OCI-LY7 (cell line): ENCODE results near the gene LTBP2.

Experiments
- EZH2phosphoT487 ChIP-seq: fragments of 200-600 bp; sonication (generic); IDR thresholded peaks from 2 replicates; pipeline ENCODE4 v1.6.1; 2018; ENCODE audit warnings: low read depth, borderline replicate concordance, mild to moderate bottlenecking, mixed run types, antibody characterized with exemption, low read length, moderate library complexity, mixed read lengths
- TF ChIP-seq, protein P1 (sequence below): fragments of 200-600 bp; sonication (generic); conservative IDR thresholded peaks from 2 replicates; pipeline ENCODE4 v1.5.1; 2014; ENCODE audit warnings: mild to moderate bottlenecking, antibody characterized with exemption, low read length, moderate library complexity, mixed read lengths

DNA sequence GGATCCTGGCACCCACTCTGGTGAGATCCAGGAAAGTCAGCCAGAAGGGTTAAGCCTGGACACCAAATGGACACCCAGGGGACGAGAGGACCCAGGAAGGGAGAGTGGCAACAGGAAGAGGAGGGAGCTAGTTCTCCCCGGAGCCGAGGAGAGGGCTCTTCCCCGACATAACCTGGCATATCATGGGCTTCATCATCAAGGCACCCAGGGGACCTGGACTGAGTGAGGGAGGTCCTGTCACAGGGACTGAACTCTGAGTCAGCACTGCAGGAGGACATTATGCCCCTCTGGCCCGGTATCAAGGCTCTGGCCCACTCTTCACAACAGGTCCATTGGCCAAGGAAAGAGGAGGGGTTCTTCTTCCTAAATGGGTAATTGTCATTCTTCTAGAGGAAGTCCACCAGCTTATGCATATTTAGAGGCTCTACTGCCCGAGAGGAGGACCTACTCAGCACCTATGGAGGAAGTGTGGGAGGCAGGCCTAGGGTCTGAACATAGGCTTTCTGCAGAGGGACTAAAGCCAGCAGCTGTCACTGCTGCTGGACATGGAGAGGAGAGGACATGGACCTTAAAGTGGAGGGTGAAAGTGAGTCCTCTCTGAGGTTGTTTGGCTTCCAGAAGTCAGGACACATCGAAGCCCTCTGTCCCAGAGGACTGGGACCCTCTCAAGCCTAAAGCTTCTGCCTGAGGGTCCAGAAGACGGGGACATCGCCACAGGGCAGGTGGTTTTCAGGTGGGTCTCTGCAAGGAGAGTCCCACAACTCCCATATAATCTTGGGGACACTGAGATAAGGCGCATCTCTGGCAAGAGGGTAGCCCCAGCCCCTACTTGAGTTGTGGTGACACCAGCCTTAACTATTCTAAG, 99.8 kb downstream of the LTBP2 start:
- TF ChIP-seq, protein P1, sequence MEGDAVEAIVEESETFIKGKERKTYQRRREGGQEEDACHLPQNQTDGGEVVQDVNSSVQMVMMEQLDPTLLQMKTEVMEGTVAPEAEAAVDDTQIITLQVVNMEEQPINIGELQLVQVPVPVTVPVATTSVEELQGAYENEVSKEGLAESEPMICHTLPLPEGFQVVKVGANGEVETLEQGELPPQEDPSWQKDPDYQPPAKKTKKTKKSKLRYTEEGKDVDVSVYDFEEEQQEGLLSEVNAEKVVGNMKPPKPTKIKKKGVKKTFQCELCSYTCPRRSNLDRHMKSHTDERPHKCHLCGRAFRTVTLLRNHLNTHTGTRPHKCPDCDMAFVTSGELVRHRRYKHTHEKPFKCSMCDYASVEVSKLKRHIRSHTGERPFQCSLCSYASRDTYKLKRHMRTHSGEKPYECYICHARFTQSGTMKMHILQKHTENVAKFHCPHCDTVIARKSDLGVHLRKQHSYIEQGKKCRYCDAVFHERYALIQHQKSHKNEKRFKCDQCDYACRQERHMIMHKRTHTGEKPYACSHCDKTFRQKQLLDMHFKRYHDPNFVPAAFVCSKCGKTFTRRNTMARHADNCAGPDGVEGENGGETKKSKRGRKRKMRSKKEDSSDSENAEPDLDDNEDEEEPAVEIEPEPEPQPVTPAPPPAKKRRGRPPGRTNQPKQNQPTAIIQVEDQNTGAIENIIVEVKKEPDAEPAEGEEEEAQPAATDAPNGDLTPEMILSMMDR = no peak
- no peak for TF ChIP-seq EZH2phosphoT487
